GM10266 (cell line): ENCODE measurements around the gene SSH3.

Experiments used
- DNase-seq: peaks from one replicate; pipeline ENCODE4 v3.0.0; 2012; ENCODE audit errors: extremely low spot score
- CTCF ChIP-seq: IDR thresholded peaks from 2 replicates; pipeline ENCODE4 v1.5.1; 2012; ENCODE audit warnings: mild to moderate bottlenecking, low read depth; ENCODE audit not compliant: control insufficient read depth, insufficient read depth; ENCODE audit errors: missing control alignments

Gene SSH3

GRCh38 chr11:67279589-67280340, 23.6 kb upstream of the SSH3 start:
- TF ChIP-seq CTCF = no peak
- no peak for DNase-seq

GRCh38 chr11:67280341-67280787, 23.0 kb upstream of the SSH3 start:
- DNase-seq = no peak
- no peak for TF ChIP-seq CTCF

GRCh38 chr11:67280788-67281551, 22.4 kb upstream of the SSH3 start:
- no peak for DNase-seq
- no peak for TF ChIP-seq CTCF

- DNase-seq = no peak
- TF ChIP-seq CTCF = no peak
Observed at GRCh38 chr11:67281552-67282150, 21.7 kb upstream of the SSH3 start.

- no peak for TF ChIP-seq CTCF
- no peak for DNase-seq
Observed at GRCh38 chr11:67282155-67282875, 21.0 kb upstream of the SSH3 start.

GRCh38 chr11:67282876-67283371, 20.4 kb upstream of the SSH3 start:
- no peak for TF ChIP-seq CTCF
- no peak for DNase-seq
